GM19099 (cell line): ENCODE measurements around the gene ZNF75A.

Experiments
- POLR2A ChIP-seq: IDR thresholded peaks from 3 replicates; pipeline ENCODE4 v1.6.1; 2011; ENCODE audit warnings: low read depth; ENCODE audit not compliant: insufficient read length; ENCODE audit errors: extremely low read depth

Gene ZNF75A

GRCh38 chr16:3346041-3346440 lies 40.7 kb downstream of the ZNF75A start:
- no peak for TF ChIP-seq POLR2A

GRCh38 chr16:3347586-3347985 lies 42.3 kb downstream of the ZNF75A start:
- TF ChIP-seq POLR2A = no peak

GRCh38 chr16:3348547-3349167 lies 43.4 kb downstream of the ZNF75A start:
- no peak for TF ChIP-seq POLR2A

GRCh38 chr16:3349175-3349574 lies 43.9 kb downstream of the ZNF75A start:
- no peak for TF ChIP-seq POLR2A

GRCh38 chr16:3355589-3355988 lies 50.3 kb downstream of the ZNF75A start, which contains the start of gene OR2C1:
TSS of gene OR2C1 (plus strand) at chr16:3355889. CDS start at chr16:3355941, 52 bp downstream.
- TF ChIP-seq POLR2A = no peak

GRCh38 chr16:3356118-3356517 lies 50.8 kb downstream of the ZNF75A start:
- no peak for TF ChIP-seq POLR2A

GRCh38 chr16:3358871-3359270 lies 53.6 kb downstream of the ZNF75A start:
- no peak for TF ChIP-seq POLR2A

GRCh38 chr16:3362931-3363330 lies 57.6 kb downstream of the ZNF75A start:
- no peak for TF ChIP-seq POLR2A

GRCh38 chr16:3363793-3364192 lies 58.5 kb downstream of the ZNF75A start:
- no peak for TF ChIP-seq POLR2A

GRCh38 chr16:3364774-3365427 lies 59.6 kb downstream of the ZNF75A start:
- peak; percentile 33 for TF ChIP-seq POLR2A
